ENCODE measurements around the gene ZMYND11.

The ZMYND11 gene

GRCh38 chr10:94613-95012 is 40.6 kb upstream of the ZMYND11 start:
- Histone ChIP-seq H3K9ac (ENCODE audit: low read length) (no peak overlapping the region), H3K9me2 (replicated peaks; ENCODE audit: insufficient read depth, low read length) (no peaks in the 10 kb centered on the region), H3K4me1 (ENCODE audit: low read length) (no peaks in the 10 kb centered on the region), H3K27me3 (replicated peaks; ENCODE audit: insufficient read depth, low read length) (no peaks in the 10 kb centered on the region), H4K20me1 (ENCODE audit: insufficient read depth, low read length) (no peaks in the 10 kb centered on the region), H3K36me3 (replicated peaks; ENCODE audit: insufficient read depth, low read length) (no peaks in the 10 kb centered on the region), H3K79me2 (ENCODE audit: low read length) (no peaks in the 10 kb centered on the region), H3F3A (ENCODE audit: insufficient read depth, low read length) (no peaks in the 10 kb centered on the region), H3K27ac (ENCODE audit: low read length) (no peak overlapping the region), H3K9me3 (replicated peaks; ENCODE audit: insufficient read depth, low read length) (no peaks in the 10 kb centered on the region), H3K4me3 (ENCODE audit: low read length) (no peak overlapping the region), H2AFZ (ENCODE audit: low read length) (no peak overlapping the region), H3K4me2 (ENCODE audit: low read depth, low read length) (no peak overlapping the region)
- TF ChIP-seq CTCF (IDR thresholded peaks at IDR 0.05; ENCODE audit: low read length) (no peak), EZH2phosphoT487 (IDR thresholded peaks at IDR 0.05; ENCODE audit: low read length) (no peak), EZH2 (optimal IDR thresholded peaks at IDR 0.05; ENCODE audit: low read depth, low read length) (no peak)
- DNase-seq = no peak

GRCh38 chr10:95356-96115 is 39.7 kb upstream of the ZMYND11 start:
- no peak overlapping the region for H3K9ac ChIP-seq (ENCODE audit: low read length)
- H3K9me3 ChIP-seq (replicated peaks; ENCODE audit: insufficient read depth, low read length) = no peaks in the 10 kb centered on the region
- no peaks in the 10 kb centered on the region for H3K4me1 ChIP-seq (ENCODE audit: low read length)
- H3K4me3 ChIP-seq (ENCODE audit: low read length) = no peak overlapping the region
- H3K27ac ChIP-seq (ENCODE audit: low read length) = no peak overlapping the region
- H3K27me3 ChIP-seq (replicated peaks; ENCODE audit: insufficient read depth, low read length) = no peaks in the 10 kb centered on the region
- no peaks in the 10 kb centered on the region for H3F3A ChIP-seq (ENCODE audit: insufficient read depth, low read length)
- no peaks in the 10 kb centered on the region for H3K36me3 ChIP-seq (replicated peaks; ENCODE audit: insufficient read depth, low read length)
- no peak overlapping the region for H2AFZ ChIP-seq (ENCODE audit: low read length)
- no peak overlapping the region for H3K4me2 ChIP-seq (ENCODE audit: low read depth, low read length)
- DNase-seq = no peak
- TF ChIP-seq EZH2phosphoT487 (IDR thresholded peaks at IDR 0.05; ENCODE audit: low read length) = no peak
- TF ChIP-seq CTCF (IDR thresholded peaks at IDR 0.05; ENCODE audit: low read length) = no peak
- TF ChIP-seq EZH2 (optimal IDR thresholded peaks at IDR 0.05; ENCODE audit: low read depth, low read length) = no peak
- no peaks in the 10 kb centered on the region for H3K9me2 ChIP-seq (replicated peaks; ENCODE audit: insufficient read depth, low read length)
- H4K20me1 ChIP-seq (ENCODE audit: insufficient read depth, low read length) = no peaks in the 10 kb centered on the region
- no peaks in the 10 kb centered on the region for H3K79me2 ChIP-seq (ENCODE audit: low read length)

DNA sequence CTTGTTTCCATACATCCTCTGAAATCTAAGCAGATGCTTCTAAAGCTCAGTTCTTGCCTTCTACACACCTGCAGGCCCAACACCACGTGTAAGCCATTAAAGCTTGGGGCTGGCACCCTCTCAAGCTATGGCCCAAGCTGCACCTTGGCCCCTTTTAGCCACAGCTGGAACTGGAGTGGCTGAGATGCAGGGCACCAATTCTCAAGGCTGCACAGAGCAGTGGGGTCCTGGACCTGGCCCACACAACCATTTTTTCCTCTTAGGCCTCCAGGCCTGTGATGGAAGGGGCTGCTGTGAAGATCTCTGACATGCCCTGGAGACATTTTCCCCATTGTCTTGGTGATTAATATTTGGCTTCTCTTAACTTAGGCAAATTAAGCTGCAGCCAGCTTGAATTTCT is 38.8 kb upstream of the ZMYND11 start:
- Histone ChIP-seq H3K4me2 (ENCODE audit: low read depth, low read length) (no peak overlapping the region), H4K20me1 (ENCODE audit: insufficient read depth, low read length) (no peaks in the 10 kb centered on the region), H3K9me2 (replicated peaks; ENCODE audit: insufficient read depth, low read length) (no peaks in the 10 kb centered on the region), H3K4me1 (ENCODE audit: low read length) (no peaks in the 10 kb centered on the region), H3K79me2 (ENCODE audit: low read length) (no peaks in the 10 kb centered on the region), H2AFZ (ENCODE audit: low read length) (no peak overlapping the region), H3K27me3 (replicated peaks; ENCODE audit: insufficient read depth, low read length) (no peaks in the 10 kb centered on the region), H3K36me3 (replicated peaks; ENCODE audit: insufficient read depth, low read length) (no peaks in the 10 kb centered on the region), H3F3A (ENCODE audit: insufficient read depth, low read length) (no peaks in the 10 kb centered on the region), H3K9me3 (replicated peaks; ENCODE audit: insufficient read depth, low read length) (no peaks in the 10 kb centered on the region), H3K27ac (ENCODE audit: low read length) (no peak overlapping the region), H3K9ac (ENCODE audit: low read length) (no peak overlapping the region), H3K4me3 (ENCODE audit: low read length) (no peak overlapping the region)
- DNase-seq = no peak
- TF ChIP-seq EZH2 (optimal IDR thresholded peaks at IDR 0.05; ENCODE audit: low read depth, low read length) (no peak), EZH2phosphoT487 (IDR thresholded peaks at IDR 0.05; ENCODE audit: low read length) (no peak), CTCF (IDR thresholded peaks at IDR 0.05; ENCODE audit: low read length) (no peak)
